MM.1S (cell line): ENCODE data around the gene HAND1.

Experiments used
- DNase-seq: peaks from one replicate; pipeline ENCODE4 v3.0.0-alpha.2; 2015
- H2AFZ ChIP-seq: fragments of 300-600 bp; sonication (generic); 2 replicates; pipeline ENCODE4 v1.6.0; 2016; ENCODE audit warnings: antibody characterized with exemption, low read length
- H3F3A ChIP-seq: fragments of 300-600 bp; sonication (generic); 2 replicates; pipeline ENCODE4 v1.6.1; 2016; ENCODE audit warnings: mild to moderate bottlenecking, antibody characterized with exemption, low read length, moderate library complexity, mixed read lengths; ENCODE audit not compliant: insufficient read depth
- H3K27ac ChIP-seq: fragments of 300-600 bp; sonication (generic); 2 replicates; pipeline ENCODE4 v1.5.1; 2016; ENCODE audit warnings: mild to moderate bottlenecking, low read length
- H3K27me3 ChIP-seq: fragments of 300-600 bp; sonication (generic); replicated peaks from 2 replicates; pipeline ENCODE4 v1.6.0; 2016; ENCODE audit warnings: low read length; ENCODE audit not compliant: insufficient read depth
- H3K36me3 ChIP-seq: fragments of 300-600 bp; sonication (generic); replicated peaks from 2 replicates; pipeline ENCODE4 v1.6.1; 2016; ENCODE audit warnings: mild to moderate bottlenecking, low read length, mixed read lengths; ENCODE audit not compliant: insufficient read depth
- H3K4me1 ChIP-seq: fragments of 300-600 bp; sonication (generic); 2 replicates; pipeline ENCODE4 v1.6.1; 2016; ENCODE audit warnings: low read length, mixed read lengths
- H3K4me2 ChIP-seq: fragments of 300-600 bp; sonication (generic); 2 replicates; pipeline ENCODE4 v1.6.0; 2016; ENCODE audit warnings: low read depth, low read length
- H3K4me3 ChIP-seq: fragments of 300-600 bp; sonication (generic); 2 replicates; pipeline ENCODE4 v1.5.1; 2016; ENCODE audit warnings: low read length, mixed read lengths
- H3K79me2 ChIP-seq: fragments of 300-600 bp; sonication (generic); 2 replicates; pipeline ENCODE4 v1.6.1; 2016; ENCODE audit warnings: mixed run types, low read length, mixed read lengths
- H3K9ac ChIP-seq: fragments of 300-600 bp; sonication (generic); 2 replicates; pipeline ENCODE4 v1.6.1; 2016; ENCODE audit warnings: low read length, mixed read lengths
- H3K9me2 ChIP-seq: fragments of 300-600 bp; sonication (generic); replicated peaks from 2 replicates; pipeline ENCODE4 v1.6.1; 2016; ENCODE audit warnings: mild to moderate bottlenecking, low read length, mixed read lengths; ENCODE audit not compliant: insufficient read depth
- H3K9me3 ChIP-seq: fragments of 300-600 bp; sonication (generic); replicated peaks from 2 replicates; pipeline ENCODE4 v1.6.1; 2016; ENCODE audit warnings: mild to moderate bottlenecking, low read length, mixed read lengths; ENCODE audit not compliant: insufficient read depth
- H4K20me1 ChIP-seq: fragments of 300-600 bp; sonication (generic); 2 replicates; pipeline ENCODE4 v1.6.1; 2016; ENCODE audit warnings: mild to moderate bottlenecking, low read length, moderate library complexity, mixed read lengths; ENCODE audit not compliant: insufficient read depth
- EZH2 ChIP-seq: fragments of 300-600 bp; sonication (generic); optimal IDR thresholded peaks from 2 replicates; pipeline ENCODE3; 2017; ENCODE audit warnings: low read depth, mild to moderate bottlenecking, antibody characterized with exemption, low read length, mixed read lengths
- EZH2phosphoT487 ChIP-seq: fragments of 300-600 bp; sonication (generic); IDR thresholded peaks from 2 replicates; pipeline ENCODE4 v1.6.1; 2018; ENCODE audit warnings: antibody characterized with exemption, low read length
- TF ChIP-seq, protein P1 (sequence below): fragments of 300-600 bp; sonication (generic); IDR thresholded peaks from 2 replicates; pipeline ENCODE4 v1.5.1; 2016; ENCODE audit warnings: antibody characterized with exemption, low read length, mixed read lengths

HAND1 gene

DNA sequence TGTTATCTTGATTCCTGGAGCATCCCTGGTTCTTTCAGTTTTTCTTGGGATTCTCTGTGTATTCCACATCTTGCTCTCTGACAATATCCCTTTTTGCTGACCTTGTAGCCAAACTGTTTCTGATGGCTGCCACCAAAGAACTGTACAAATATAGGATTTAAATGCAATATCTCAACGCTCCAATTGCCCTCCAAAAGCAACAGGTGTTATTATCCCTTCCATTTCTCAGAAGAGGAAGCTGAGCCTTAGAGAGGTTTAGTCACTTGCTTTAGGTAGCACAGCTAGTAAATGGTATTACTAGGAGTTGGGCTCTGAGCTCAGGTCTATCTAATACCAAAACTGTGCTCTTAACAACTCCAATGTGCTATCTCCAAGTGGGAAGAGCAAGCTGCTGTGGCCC, 24.2 kb upstream of the HAND1 start:
- DNase-seq = no peak

DNA sequence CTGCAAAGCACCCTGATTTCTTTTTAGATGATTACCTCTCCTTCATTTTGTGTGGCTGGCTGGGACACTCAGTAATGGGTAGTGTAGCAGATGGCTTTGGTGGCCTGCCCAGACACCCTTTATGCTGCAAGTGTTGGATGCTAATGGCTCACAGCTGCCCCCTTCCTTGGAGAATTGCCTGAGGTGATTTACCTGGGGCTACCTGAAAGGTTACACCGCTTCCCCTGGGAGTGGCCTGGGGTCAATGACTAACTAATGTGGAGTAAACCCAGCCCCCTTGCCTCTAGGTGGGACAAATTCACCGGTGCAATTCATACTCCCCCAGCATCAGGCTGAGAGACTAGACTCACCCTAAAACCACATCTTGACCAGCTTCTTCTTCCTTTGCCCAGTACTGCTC, 23.5 kb upstream of the HAND1 start:
- no peaks in the 10 kb centered on the region for H4K20me1 ChIP-seq
- no peaks in the 10 kb centered on the region for H3K27me3 ChIP-seq
- H3K4me3 ChIP-seq = no peak overlapping the region
- no peak overlapping the region for H3K9ac ChIP-seq
- no peaks in the 10 kb centered on the region for H3K79me2 ChIP-seq
- H3K9me3 ChIP-seq = no peaks in the 10 kb centered on the region
- no peaks in the 10 kb centered on the region for H3F3A ChIP-seq
- no peaks in the 10 kb centered on the region for H3K36me3 ChIP-seq
- TF ChIP-seq EZH2 (no peak), EZH2phosphoT487 (no peak)
- TF ChIP-seq, protein P1, sequence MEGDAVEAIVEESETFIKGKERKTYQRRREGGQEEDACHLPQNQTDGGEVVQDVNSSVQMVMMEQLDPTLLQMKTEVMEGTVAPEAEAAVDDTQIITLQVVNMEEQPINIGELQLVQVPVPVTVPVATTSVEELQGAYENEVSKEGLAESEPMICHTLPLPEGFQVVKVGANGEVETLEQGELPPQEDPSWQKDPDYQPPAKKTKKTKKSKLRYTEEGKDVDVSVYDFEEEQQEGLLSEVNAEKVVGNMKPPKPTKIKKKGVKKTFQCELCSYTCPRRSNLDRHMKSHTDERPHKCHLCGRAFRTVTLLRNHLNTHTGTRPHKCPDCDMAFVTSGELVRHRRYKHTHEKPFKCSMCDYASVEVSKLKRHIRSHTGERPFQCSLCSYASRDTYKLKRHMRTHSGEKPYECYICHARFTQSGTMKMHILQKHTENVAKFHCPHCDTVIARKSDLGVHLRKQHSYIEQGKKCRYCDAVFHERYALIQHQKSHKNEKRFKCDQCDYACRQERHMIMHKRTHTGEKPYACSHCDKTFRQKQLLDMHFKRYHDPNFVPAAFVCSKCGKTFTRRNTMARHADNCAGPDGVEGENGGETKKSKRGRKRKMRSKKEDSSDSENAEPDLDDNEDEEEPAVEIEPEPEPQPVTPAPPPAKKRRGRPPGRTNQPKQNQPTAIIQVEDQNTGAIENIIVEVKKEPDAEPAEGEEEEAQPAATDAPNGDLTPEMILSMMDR = no peak
- DNase-seq = no peak
- no peaks in the 10 kb centered on the region for H3K9me2 ChIP-seq
- no peak overlapping the region for H3K4me2 ChIP-seq
- H2AFZ ChIP-seq = no peak overlapping the region
- H3K4me1 ChIP-seq = peaks cover 3% of the 10 kb centered on the region; the same call in 1 of the 2 replicates
- no peak overlapping the region for H3K27ac ChIP-seq

More for the DNA sequence above, 24.2 kb upstream of the HAND1 start:
- H3K4me3 ChIP-seq = no peak overlapping the region
- H3F3A ChIP-seq = no peaks in the 10 kb centered on the region
- no peaks in the 10 kb centered on the region for H3K27me3 ChIP-seq
- no peaks in the 10 kb centered on the region for H3K9me2 ChIP-seq
- peaks cover 3% of the 10 kb centered on the region; the same call in 1 of the 2 replicates for H3K4me1 ChIP-seq
- H4K20me1 ChIP-seq = no peaks in the 10 kb centered on the region
- no peaks in the 10 kb centered on the region for H3K36me3 ChIP-seq
- H3K9ac ChIP-seq = no peak overlapping the region
- H3K27ac ChIP-seq = no peak overlapping the region
- H3K79me2 ChIP-seq = no peaks in the 10 kb centered on the region
- H3K9me3 ChIP-seq = no peaks in the 10 kb centered on the region
- TF ChIP-seq EZH2phosphoT487 (no peak), EZH2 (no peak)
- TF ChIP-seq, protein P1 = no peak
- H2AFZ ChIP-seq = no peak overlapping the region
- H3K4me2 ChIP-seq = no peak overlapping the region

DNA sequence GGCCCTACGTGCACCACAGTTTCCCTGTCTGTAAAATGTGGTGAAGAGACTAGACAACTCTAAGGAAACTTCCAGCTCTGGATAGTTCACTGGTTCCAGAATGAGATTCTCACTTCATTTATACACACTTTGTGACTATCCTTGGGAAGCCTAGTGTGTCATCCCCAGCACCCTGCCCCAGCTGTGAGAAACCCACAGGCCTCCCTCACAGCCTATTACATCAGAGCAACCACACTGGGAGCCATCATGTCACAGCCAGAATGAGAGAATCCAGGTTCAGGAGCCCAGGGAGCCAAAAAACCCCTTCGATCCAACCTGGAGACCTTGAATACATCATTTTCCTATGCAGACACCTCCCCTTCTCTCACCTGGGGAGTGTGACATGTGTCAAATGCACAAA, 21.0 kb upstream of the HAND1 start:
- TF ChIP-seq EZH2 = no peak
- TF ChIP-seq, protein P1 = no peak
- no peaks in the 10 kb centered on the region for H3K27me3 ChIP-seq

More for the DNA sequence above, 21.0 kb upstream of the HAND1 start:
- Histone ChIP-seq H2AFZ (no peak overlapping the region), H3K4me3 (no peak overlapping the region), H3K9me3 (no peaks in the 10 kb centered on the region), H4K20me1 (no peaks in the 10 kb centered on the region), H3F3A (no peaks in the 10 kb centered on the region), H3K9ac (no peak overlapping the region), H3K4me2 (no peak overlapping the region), H3K9me2 (no peaks in the 10 kb centered on the region), H3K27ac (no peak overlapping the region), H3K4me1 (peaks cover 3% of the 10 kb centered on the region; the same call in 1 of the 2 replicates), H3K79me2 (no peaks in the 10 kb centered on the region), H3K36me3 (no peaks in the 10 kb centered on the region)
- no peak for DNase-seq
